Measurements from ENCODE around the gene WASHC4. TPM values are rescaled to one million over a fixed set of nuclear protein-coding genes. Genes with fewer than 3 reads are reported as not detected.

The WASHC4 gene
- total RNA-seq, 2 donors from 2014 or later, result 41.2 to 63.6 TPM

DNA sequence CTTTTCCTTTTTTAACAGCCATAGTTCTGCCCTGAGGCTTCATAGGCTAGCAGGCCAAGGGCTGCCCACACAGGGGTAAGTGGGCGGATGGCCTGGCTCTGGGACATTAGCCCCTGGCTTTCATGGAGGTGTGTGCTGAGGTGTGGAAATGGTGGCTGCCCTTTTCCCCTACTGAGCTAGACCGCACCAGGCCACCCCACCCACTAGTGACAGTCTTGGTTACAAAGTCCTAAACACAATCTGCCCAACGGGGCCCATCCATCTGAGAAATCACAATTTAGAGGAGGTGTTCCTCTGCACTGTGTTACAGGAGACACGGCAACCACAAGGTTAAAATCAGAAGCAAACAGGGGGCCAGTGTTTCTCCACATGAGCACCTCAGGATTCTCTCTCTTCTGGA, 92.9 kb downstream of the WASHC4 start:
- intact Hi-C loops (cut with DNase I), result no loop called here
- WGBS, 2 donors, result 97 to 100% methylated on average over 1 to 4 of the region's 4 CpGs
- no peaks in the 10 kb centered on the region for H3K9me3 ChIP-seq
- no peak for TF ChIP-seq POLR2A (IDR thresholded peaks at IDR 0.05)
- TF ChIP-seq, protein P1, sequence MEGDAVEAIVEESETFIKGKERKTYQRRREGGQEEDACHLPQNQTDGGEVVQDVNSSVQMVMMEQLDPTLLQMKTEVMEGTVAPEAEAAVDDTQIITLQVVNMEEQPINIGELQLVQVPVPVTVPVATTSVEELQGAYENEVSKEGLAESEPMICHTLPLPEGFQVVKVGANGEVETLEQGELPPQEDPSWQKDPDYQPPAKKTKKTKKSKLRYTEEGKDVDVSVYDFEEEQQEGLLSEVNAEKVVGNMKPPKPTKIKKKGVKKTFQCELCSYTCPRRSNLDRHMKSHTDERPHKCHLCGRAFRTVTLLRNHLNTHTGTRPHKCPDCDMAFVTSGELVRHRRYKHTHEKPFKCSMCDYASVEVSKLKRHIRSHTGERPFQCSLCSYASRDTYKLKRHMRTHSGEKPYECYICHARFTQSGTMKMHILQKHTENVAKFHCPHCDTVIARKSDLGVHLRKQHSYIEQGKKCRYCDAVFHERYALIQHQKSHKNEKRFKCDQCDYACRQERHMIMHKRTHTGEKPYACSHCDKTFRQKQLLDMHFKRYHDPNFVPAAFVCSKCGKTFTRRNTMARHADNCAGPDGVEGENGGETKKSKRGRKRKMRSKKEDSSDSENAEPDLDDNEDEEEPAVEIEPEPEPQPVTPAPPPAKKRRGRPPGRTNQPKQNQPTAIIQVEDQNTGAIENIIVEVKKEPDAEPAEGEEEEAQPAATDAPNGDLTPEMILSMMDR (IDR thresholded peaks at IDR 0.05), result no peak
- ATAC-seq (no peak), DNase-seq (no peak)
- no peak overlapping the region for H3K27ac ChIP-seq
- peaks cover 0 to 12% of the 10 kb centered on the region in 2 donors for H3K36me3 ChIP-seq (replicated peaks in 1 of 2; ENCODE audit: insufficient read depth in 1 of 2, low read depth in 2 of 2)
- no peaks in the 10 kb centered on the region for H3K27me3 ChIP-seq
- no peak overlapping the region for H3K4me3 ChIP-seq
- H3K4me1 ChIP-seq, result peaks cover under 1% of the 10 kb centered on the region

DNA sequence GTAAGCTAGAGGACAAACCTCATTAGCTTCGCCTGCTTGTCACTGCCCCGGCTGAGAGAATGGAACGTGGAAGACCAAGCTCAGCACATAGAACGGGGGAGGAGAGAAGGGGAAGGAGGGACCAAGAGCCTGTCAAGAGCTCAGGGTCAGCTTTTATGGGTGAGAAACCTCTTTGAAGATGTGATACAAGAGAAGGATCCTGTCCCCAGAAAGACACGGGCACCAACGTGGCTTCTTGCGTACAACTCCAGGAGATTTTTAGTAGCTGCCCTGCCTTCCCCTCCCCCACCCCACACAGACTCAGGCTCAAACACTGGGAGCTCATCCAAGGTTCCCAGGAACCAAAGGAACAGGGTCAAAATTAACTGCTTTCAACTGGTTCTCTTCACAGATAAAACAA, 93.8 kb downstream of the WASHC4 start:
- Histone ChIP-seq H3K36me3 (replicated peaks in 1 of 2; ENCODE audit: insufficient read depth in 1 of 2, low read depth in 2 of 2) (peaks cover 0 to 12% of the 10 kb centered on the region in 2 donors), H3K27ac (no peak overlapping the region), H3K4me3 (no peak overlapping the region), H3K27me3 (no peaks in the 10 kb centered on the region), H3K9me3 (no peaks in the 10 kb centered on the region), H3K4me1 (peaks cover 10% of the 10 kb centered on the region)
- DNase-seq, result no peak
- ATAC-seq, result no peak
- intact Hi-C loops (cut with DNase I), result no loop called here
- 77 to 79% methylated on average over 7 of the region's 7 CpGs for WGBS, 2 donors
- TF ChIP-seq, protein P1 (IDR thresholded peaks at IDR 0.05), result no peak
- no peak for TF ChIP-seq POLR2A (IDR thresholded peaks at IDR 0.05)

DNA sequence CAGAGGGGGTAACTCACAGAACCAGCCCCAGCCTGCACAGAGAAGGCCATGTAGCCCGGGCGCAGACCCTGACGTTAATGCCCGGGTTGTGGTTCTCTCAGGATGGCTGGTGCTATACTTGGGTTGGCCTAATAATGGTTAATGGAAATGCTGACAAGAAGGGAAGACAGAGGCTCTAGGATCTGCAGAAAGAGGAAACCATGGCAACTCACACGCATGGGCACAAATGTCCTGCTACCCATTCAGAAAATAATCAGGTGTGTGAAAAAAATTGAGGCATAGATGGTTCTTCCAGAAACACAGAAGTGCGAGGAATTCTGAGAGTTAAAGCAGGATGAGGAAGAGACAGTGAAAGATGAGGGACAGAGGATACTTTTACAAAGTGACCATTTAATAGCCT, 94.7 kb downstream of the WASHC4 start:
- no peak for DNase-seq
- H3K27me3 ChIP-seq, result no peaks in the 10 kb centered on the region
- peaks cover 8 to 16% of the 10 kb centered on the region in 2 donors for H3K36me3 ChIP-seq (replicated peaks in 1 of 2; ENCODE audit: insufficient read depth in 1 of 2, low read depth in 2 of 2)
- H3K4me1 ChIP-seq, result peaks cover 10% of the 10 kb centered on the region
- TF ChIP-seq, protein P1 (IDR thresholded peaks at IDR 0.05), result no peak
- TF ChIP-seq POLR2A (IDR thresholded peaks at IDR 0.05), result no peak
- WGBS, 2 donors, result 90 to 92% methylated on average over 6 of the region's 6 CpGs
- H3K27ac ChIP-seq, result no peak overlapping the region
- H3K4me3 ChIP-seq, result no peak overlapping the region
- no peaks in the 10 kb centered on the region for H3K9me3 ChIP-seq
- intact Hi-C loops (cut with DNase I), result no loop called here
- ATAC-seq, result no peak

DNA sequence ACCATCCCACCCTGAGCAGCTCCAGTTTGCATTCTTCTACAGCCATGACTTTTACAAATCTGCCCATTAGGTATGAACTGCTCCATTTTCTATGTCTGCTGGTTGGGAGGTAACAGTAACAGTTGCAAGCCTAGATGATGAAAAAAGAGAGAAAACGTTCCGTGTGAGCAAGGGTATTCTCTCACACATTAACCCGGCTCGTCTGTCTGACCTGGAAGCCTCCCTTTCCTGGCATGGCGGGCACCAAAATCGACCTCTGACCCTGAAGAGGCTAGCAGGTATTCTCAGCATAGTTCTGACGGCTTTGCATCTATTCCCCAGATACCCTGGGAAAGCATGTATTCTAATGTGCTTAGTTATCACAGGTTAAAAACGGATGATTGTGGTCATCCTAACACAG, 96.6 kb downstream of the WASHC4 start:
- Histone ChIP-seq H3K4me1 (peaks cover 10% of the 10 kb centered on the region), H3K9me3 (no peaks in the 10 kb centered on the region), H3K36me3 (replicated peaks in 1 of 2; ENCODE audit: insufficient read depth in 1 of 2, low read depth in 2 of 2) (peaks cover 13 to 16% of the 10 kb centered on the region in 2 donors), H3K4me3 (no peak overlapping the region), H3K27ac (no peak overlapping the region), H3K27me3 (no peaks in the 10 kb centered on the region)
- ATAC-seq (no peak), DNase-seq (no peak)
- intact Hi-C loops (cut with DNase I), result no loop called here
- TF ChIP-seq, protein P1 (IDR thresholded peaks at IDR 0.05), result no peak
- TF ChIP-seq POLR2A (IDR thresholded peaks at IDR 0.05), result no peak
- WGBS, 2 donors, result 88 to 90% methylated on average over 8 of the region's 8 CpGs

DNA sequence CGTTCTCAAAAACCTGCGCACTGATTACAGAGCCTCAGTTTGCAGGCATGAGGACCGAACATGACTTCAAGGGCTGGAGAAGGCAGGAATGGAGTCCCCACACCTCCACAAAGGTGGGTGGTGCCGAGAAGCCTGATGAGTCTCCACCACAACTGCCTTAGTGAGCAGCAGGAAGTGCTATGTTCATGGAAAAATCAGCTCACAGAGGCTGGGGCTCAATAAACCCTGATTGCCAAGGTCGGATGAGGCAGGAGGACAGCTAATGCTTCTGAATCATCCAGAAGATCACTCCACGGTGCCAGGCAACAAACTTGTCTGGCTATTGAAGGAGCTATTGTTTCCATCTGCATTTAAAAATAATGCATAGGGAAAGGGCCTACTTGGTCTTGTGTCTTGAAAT, 97.4 kb downstream of the WASHC4 start:
- Histone ChIP-seq H3K36me3 (replicated peaks in 1 of 2; ENCODE audit: insufficient read depth in 1 of 2, low read depth in 2 of 2) (peaks cover 13 to 16% of the 10 kb centered on the region in 2 donors), H3K27me3 (no peaks in the 10 kb centered on the region), H3K4me3 (no peak overlapping the region), H3K4me1 (peaks cover 10% of the 10 kb centered on the region), H3K9me3 (no peaks in the 10 kb centered on the region), H3K27ac (peak overlapping the region in 2 of 4 donors; percentile 9 to 38)
- ATAC-seq, result no peak
- intact Hi-C loops (cut with DNase I), result no loop called here
- WGBS, 2 donors, result 82% methylated on average over 6 of the region's 6 CpGs
- TF ChIP-seq, protein P1 (IDR thresholded peaks at IDR 0.05), result no peak
- no peak for TF ChIP-seq POLR2A (IDR thresholded peaks at IDR 0.05)
- DNase-seq, result no peak

Measured in body of pancreas (tissue), 4 donors.